ENCODE results near the gene EFHD1.

EFHD1 gene

GRCh38 chr2:232645061-232645460, 11.7 kb downstream of the EFHD1 start:
- no peak for DNase-seq (ENCODE audit: low read depth in 1 of 2, low spot score in 1 of 2)
- no peak overlapping the region for H3K27ac ChIP-seq (replicated peaks)
- TF ChIP-seq POLR2AphosphoS5 (IDR thresholded peaks at IDR 0.05; ENCODE audit: low read depth) (no peak), REST (IDR thresholded peaks at IDR 0.05; ENCODE audit: insufficient replicate concordance, low read depth) (no peak), GABPA (IDR thresholded peaks at IDR 0.05; ENCODE audit: low read depth) (no peak), SPI1 (IDR thresholded peaks at IDR 0.05; ENCODE audit: borderline replicate concordance, low read depth) (no peak), CTCF (IDR thresholded peaks at IDR 0.05; ENCODE audit: insufficient read depth, low read length) (no peak)
- H3K27me3 ChIP-seq (ENCODE audit: insufficient read depth, poor library complexity, severe bottlenecking) = no peaks in the 10 kb centered on the region
- H3K4me3 ChIP-seq (replicated peaks; ENCODE audit: insufficient read depth, low read length) = no peak overlapping the region

- no peak overlapping the region for H3K4me3 ChIP-seq (replicated peaks; ENCODE audit: insufficient read depth, low read length)
- no peaks in the 10 kb centered on the region for H3K27me3 ChIP-seq (ENCODE audit: insufficient read depth, poor library complexity, severe bottlenecking)
- TF ChIP-seq SPI1 (IDR thresholded peaks at IDR 0.05; ENCODE audit: borderline replicate concordance, low read depth) (no peak), GABPA (IDR thresholded peaks at IDR 0.05; ENCODE audit: low read depth) (no peak), CTCF (IDR thresholded peaks at IDR 0.05; ENCODE audit: insufficient read depth, low read length) (no peak), REST (IDR thresholded peaks at IDR 0.05; ENCODE audit: insufficient replicate concordance, low read depth) (no peak), POLR2AphosphoS5 (IDR thresholded peaks at IDR 0.05; ENCODE audit: low read depth) (no peak)
- H3K27ac ChIP-seq (replicated peaks) = no peak overlapping the region
- no peak for DNase-seq (ENCODE audit: low read depth in 1 of 2, low spot score in 1 of 2)
Observed at GRCh38 chr2:232646726-232647125, 13.3 kb downstream of the EFHD1 start.

GRCh38 chr2:232647261-232647660, 13.9 kb downstream of the EFHD1 start:
- Histone ChIP-seq H3K27ac (replicated peaks) (no peak overlapping the region), H3K4me3 (replicated peaks; ENCODE audit: insufficient read depth, low read length) (no peak overlapping the region), H3K27me3 (ENCODE audit: insufficient read depth, poor library complexity, severe bottlenecking) (no peaks in the 10 kb centered on the region)
- TF ChIP-seq POLR2AphosphoS5 (IDR thresholded peaks at IDR 0.05; ENCODE audit: low read depth) (no peak), REST (IDR thresholded peaks at IDR 0.05; ENCODE audit: insufficient replicate concordance, low read depth) (no peak)
- no peak for DNase-seq (ENCODE audit: low read depth in 1 of 2, low spot score in 1 of 2)

- Histone ChIP-seq H3K4me3 (replicated peaks; ENCODE audit: insufficient read depth, low read length) (no peak overlapping the region), H3K27me3 (ENCODE audit: insufficient read depth, poor library complexity, severe bottlenecking) (no peaks in the 10 kb centered on the region), H3K27ac (replicated peaks) (no peak overlapping the region)
- no peak for TF ChIP-seq CTCF (IDR thresholded peaks at IDR 0.05; ENCODE audit: insufficient read depth, low read length)
- no peak for TF ChIP-seq SPI1 (IDR thresholded peaks at IDR 0.05; ENCODE audit: borderline replicate concordance, low read depth)
- TF ChIP-seq REST (IDR thresholded peaks at IDR 0.05; ENCODE audit: insufficient replicate concordance, low read depth) = no peak
- no peak for TF ChIP-seq POLR2AphosphoS5 (IDR thresholded peaks at IDR 0.05; ENCODE audit: low read depth)
- TF ChIP-seq GABPA (IDR thresholded peaks at IDR 0.05; ENCODE audit: low read depth) = no peak
- DNase-seq (ENCODE audit: low read depth in 1 of 2, low spot score in 1 of 2) = no peak
Observed at GRCh38 chr2:232649033-232649432, 15.6 kb downstream of the EFHD1 start.
